ENCODE measurements around the gene APOD. TPM values are rescaled to one million over a fixed set of nuclear protein-coding genes. Genes with fewer than 3 reads are reported as not detected.
A peak's percentile ranks its signal among the peaks of the same experiment; 100 is the strongest.
"Not testable (repeated sequence)": the region's sequence is repeated elsewhere in the genome, so short reads cannot be mapped to it uniquely, and the experiment has no call there.

The APOD gene
- total and polyA plus RNA-seq, 7 donors: 265 to 629 (median 370) TPM

GRCh38 chr3:195591852-195592251, 8.1 kb upstream of the APOD start:
- H3K27me3 ChIP-seq (ENCODE audit: insufficient read depth in 3 of 3, low read length in 2 of 3): no peaks in the 10 kb centered on the region
- no peaks in the 10 kb centered on the region for H3K9me3 ChIP-seq
- TF ChIP-seq CTCF (IDR thresholded peaks at IDR 0.05): no peak
- ATAC-seq (peak in 2 of 4 donors; percentile 26 to 65), DNase-seq (peak; percentile 32 to 84)
- no peak overlapping the region for H3K27ac ChIP-seq
- H3K4me1 ChIP-seq: peaks cover 9% of the 10 kb centered on the region
- H3K4me3 ChIP-seq: no peak overlapping the region
- no peaks in the 10 kb centered on the region for H3K36me3 ChIP-seq (ENCODE audit: insufficient read depth in 1 of 2, low read depth in 1 of 2)
- 57 to 65% (median 60%) methylated on average over 2 of the region's 2 CpGs for WGBS, 3 donors
- intact Hi-C loops (cut with DNase I): no loop called here

GRCh38 chr3:195591220-195591619, 7.5 kb upstream of the APOD start:
- H3K9me3 ChIP-seq: no peaks in the 10 kb centered on the region
- DNase-seq (peak; percentile 33 to 66), ATAC-seq (peak in 3 of 4 donors; percentile 39 to 62 (median 40))
- H3K4me1 ChIP-seq: peaks cover 7% of the 10 kb centered on the region
- intact Hi-C loops (cut with DNase I): no loop called here
- no peaks in the 10 kb centered on the region for H3K36me3 ChIP-seq (ENCODE audit: insufficient read depth in 1 of 2, low read depth in 1 of 2)
- no peak for TF ChIP-seq CTCF (IDR thresholded peaks at IDR 0.05)
- H3K4me3 ChIP-seq: no peak overlapping the region
- H3K27ac ChIP-seq: no peak overlapping the region
- no peaks in the 10 kb centered on the region for H3K27me3 ChIP-seq (ENCODE audit: insufficient read depth in 3 of 3, low read length in 2 of 3)
- 52 to 59% (median 53%) methylated on average over 6 of the region's 6 CpGs for WGBS, 3 donors

- H3K4me3 ChIP-seq; H3K4me1 ChIP-seq; intact Hi-C loops (cut with DNase I); H3K9me3 ChIP-seq; ATAC-seq; H3K27me3 ChIP-seq (ENCODE audit: insufficient read depth in 3 of 3, low read length in 2 of 3); H3K36me3 ChIP-seq (ENCODE audit: insufficient read depth in 1 of 2, low read depth in 1 of 2); DNase-seq; H3K27ac ChIP-seq: not testable (repeated sequence)
- WGBS, 3 donors: 85 to 97% (median 96%) methylated on average over 2 of the region's 2 CpGs
These were observed 6.6 kb upstream of the APOD start for GRCh38 chr3:195590381-195590780.

DNA sequence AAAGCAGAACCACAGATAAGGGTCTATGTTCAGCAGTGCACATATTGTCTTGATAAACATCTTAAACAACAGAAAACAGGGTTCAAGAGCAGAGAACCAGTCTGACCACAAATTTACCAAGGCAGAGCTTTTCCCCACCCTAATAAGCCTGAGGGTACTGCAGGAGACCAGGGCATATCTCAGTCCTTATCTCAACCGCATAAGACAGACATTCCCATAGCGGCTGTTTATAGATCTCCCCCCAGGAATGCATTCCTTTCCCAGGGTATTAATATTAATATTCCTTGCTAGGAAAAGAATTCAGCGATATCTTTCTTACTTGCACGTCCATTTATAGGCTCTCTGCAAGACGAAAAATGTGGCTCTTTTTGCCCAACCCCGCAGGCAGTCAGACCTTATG, 6.1 kb upstream of the APOD start:
- ATAC-seq; H3K27ac ChIP-seq; H3K27me3 ChIP-seq (ENCODE audit: insufficient read depth in 3 of 3, low read length in 2 of 3); H3K36me3 ChIP-seq (ENCODE audit: insufficient read depth in 1 of 2, low read depth in 1 of 2); DNase-seq; H3K9me3 ChIP-seq; intact Hi-C loops (cut with DNase I); H3K4me3 ChIP-seq: not testable (repeated sequence)
- WGBS, 3 donors: 60 to 90% (median 62%) methylated on average over 6 of the region's 6 CpGs
- H3K4me1 ChIP-seq: peaks cover 10% of the 10 kb centered on the region

GRCh38 chr3:195587824-195588223, 4.1 kb upstream of the APOD start:
- Histone ChIP-seq H3K36me3 (ENCODE audit: insufficient read depth in 1 of 2, low read depth in 1 of 2) (no peaks in the 10 kb centered on the region), H3K27me3 (ENCODE audit: insufficient read depth in 3 of 3, low read length in 2 of 3) (no peaks in the 10 kb centered on the region), H3K4me3 (no peak overlapping the region), H3K27ac (no peak overlapping the region), H3K9me3 (no peaks in the 10 kb centered on the region), H3K4me1 (peaks cover 20% of the 10 kb centered on the region)
- DNase-seq (no peak), ATAC-seq (no peak)
- intact Hi-C loops (cut with DNase I): no loop called here
- TF ChIP-seq CTCF (IDR thresholded peaks at IDR 0.05): no peak
- WGBS, 3 donors: 81 to 87% (median 84%) methylated on average over 5 of the region's 5 CpGs

DNA sequence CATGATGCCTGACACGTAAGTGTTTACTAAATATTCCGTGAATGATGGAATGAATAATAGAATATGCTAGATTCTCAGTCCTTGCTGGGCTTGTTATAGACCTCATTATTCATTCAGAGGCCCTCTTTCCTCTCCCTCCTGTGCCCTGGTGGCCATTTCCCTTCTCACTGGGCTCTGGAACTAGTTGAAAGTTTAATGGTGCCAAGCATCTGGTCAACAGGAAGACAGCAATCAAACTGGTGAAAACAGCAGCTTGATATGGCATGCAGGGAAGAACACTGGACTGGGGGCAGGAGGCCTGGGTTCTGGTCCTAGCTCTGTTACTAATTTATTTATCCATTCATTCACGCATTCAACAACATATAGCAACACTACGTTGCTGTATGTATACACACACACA, 3.7 kb upstream of the APOD start:
- intact Hi-C loops (cut with DNase I): no loop called here
- WGBS, 3 donors: 84 to 88% (median 87%) methylated on average over 4 of the region's 4 CpGs
- no peak for TF ChIP-seq CTCF (IDR thresholded peaks at IDR 0.05)

More for the DNA sequence above, 3.7 kb upstream of the APOD start:
- Histone ChIP-seq H3K27me3 (ENCODE audit: insufficient read depth in 3 of 3, low read length in 2 of 3) (no peaks in the 10 kb centered on the region), H3K36me3 (ENCODE audit: insufficient read depth in 1 of 2, low read depth in 1 of 2) (no peaks in the 10 kb centered on the region), H3K4me3 (no peak overlapping the region), H3K27ac (no peak overlapping the region), H3K4me1 (peaks cover 20% of the 10 kb centered on the region), H3K9me3 (no peaks in the 10 kb centered on the region)
- DNase-seq (no peak), ATAC-seq (no peak)

All from psoas muscle (tissue), 8 donors.